HG03460 (cell line): ENCODE data around the gene SLC28A3.
"Not testable (repeated sequence)": the region's sequence is repeated elsewhere in the genome, so short reads cannot be mapped to it uniquely, and the experiment has no call there.

Experiments used
- ATAC-seq: cut with Tn5 transposase; IDR thresholded peaks from one replicate; pipeline ENCODE4 v1.9.1; 2021; ENCODE audit not compliant: unreplicated experiment

The SLC28A3 gene, protein sequence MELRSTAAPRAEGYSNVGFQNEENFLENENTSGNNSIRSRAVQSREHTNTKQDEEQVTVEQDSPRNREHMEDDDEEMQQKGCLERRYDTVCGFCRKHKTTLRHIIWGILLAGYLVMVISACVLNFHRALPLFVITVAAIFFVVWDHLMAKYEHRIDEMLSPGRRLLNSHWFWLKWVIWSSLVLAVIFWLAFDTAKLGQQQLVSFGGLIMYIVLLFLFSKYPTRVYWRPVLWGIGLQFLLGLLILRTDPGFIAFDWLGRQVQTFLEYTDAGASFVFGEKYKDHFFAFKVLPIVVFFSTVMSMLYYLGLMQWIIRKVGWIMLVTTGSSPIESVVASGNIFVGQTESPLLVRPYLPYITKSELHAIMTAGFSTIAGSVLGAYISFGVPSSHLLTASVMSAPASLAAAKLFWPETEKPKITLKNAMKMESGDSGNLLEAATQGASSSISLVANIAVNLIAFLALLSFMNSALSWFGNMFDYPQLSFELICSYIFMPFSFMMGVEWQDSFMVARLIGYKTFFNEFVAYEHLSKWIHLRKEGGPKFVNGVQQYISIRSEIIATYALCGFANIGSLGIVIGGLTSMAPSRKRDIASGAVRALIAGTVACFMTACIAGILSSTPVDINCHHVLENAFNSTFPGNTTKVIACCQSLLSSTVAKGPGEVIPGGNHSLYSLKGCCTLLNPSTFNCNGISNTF

DNA sequence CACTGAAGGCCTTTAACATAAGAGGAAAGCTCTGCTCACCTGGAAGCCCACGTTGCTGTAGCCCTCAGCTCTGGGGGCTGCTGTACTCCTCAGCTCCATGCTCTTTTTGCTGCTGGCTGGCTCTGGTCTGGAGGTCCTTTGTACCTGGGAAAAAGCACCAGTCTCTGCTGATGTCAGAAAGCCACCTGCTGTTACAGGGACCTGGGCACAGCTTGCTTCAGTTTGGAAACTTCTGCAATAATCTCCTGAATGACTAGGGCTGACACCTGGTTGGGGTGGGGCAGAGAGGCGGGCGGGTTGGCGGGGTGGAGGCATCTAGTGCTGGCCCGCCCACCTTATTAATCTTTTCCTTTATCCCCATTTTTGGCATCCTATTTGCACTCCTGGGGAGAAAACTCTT lies at the start of gene SLC28A3:
SLC28A3 (minus strand) TSS at position 224 of the 400 bp plus-strand sequence; CDS start at position 99, 125 bp downstream.
- ATAC-seq, result no peak

DNA sequence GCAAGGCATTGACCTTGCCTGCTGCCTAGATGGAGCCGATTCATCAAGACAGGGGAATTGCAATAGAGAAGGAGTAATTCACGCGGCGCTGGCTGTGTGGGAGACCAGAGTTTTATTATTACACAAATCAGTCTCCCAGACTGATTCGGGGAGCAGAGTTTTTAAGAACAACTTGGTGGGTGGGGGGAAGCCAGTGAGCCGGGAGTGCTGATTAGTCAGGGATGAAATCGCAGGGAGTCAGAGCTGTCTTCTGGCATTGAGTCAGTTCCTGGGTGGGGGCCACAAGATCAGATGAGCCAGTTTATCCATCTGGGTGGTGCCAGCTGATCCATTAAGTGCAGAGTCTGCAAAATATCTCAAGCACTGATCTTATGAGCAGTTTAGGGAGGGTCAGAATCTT lies 49.7 kb upstream of the SLC28A3 start:
- not testable (repeated sequence) for ATAC-seq

DNA sequence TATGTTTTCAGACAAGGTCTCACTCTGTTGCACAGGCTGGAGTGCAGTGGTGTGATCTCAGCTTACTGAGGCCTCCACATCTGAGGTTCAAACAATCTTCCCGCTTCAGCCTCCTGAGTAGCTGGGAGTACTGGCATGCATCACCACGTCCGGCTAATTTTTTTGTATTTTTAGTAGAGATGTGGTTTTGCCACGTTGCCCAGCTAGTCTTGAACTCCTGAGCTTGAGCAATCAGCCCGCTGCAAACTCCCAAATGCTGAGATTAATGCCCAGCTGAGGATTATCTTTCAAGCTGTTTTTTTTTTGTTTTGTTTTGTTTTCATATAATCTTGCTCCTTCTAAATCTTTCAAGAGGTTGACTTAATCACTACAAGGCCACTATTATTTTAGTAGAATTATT lies 47.3 kb upstream of the SLC28A3 start:
- no peak for ATAC-seq

DNA sequence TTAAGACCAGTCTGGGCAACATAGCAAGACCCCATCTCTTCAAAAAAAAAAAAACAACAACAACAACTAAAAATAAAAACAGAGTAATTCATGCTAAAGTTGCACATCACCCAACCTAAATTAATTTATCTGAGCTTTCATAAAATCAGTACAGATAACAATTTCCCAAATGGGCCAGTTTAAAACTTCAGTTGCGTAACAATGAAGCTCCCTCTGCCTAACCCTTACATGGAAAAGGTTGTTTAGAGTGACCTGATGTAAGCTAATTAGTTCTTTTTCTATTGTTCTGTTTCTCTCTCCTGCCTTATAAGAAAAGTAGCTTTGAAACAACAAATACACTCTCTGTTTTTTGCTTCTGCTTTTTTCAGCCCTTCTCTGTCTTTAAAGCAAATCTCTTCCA lies 46.2 kb upstream of the SLC28A3 start:
- no peak for ATAC-seq

DNA sequence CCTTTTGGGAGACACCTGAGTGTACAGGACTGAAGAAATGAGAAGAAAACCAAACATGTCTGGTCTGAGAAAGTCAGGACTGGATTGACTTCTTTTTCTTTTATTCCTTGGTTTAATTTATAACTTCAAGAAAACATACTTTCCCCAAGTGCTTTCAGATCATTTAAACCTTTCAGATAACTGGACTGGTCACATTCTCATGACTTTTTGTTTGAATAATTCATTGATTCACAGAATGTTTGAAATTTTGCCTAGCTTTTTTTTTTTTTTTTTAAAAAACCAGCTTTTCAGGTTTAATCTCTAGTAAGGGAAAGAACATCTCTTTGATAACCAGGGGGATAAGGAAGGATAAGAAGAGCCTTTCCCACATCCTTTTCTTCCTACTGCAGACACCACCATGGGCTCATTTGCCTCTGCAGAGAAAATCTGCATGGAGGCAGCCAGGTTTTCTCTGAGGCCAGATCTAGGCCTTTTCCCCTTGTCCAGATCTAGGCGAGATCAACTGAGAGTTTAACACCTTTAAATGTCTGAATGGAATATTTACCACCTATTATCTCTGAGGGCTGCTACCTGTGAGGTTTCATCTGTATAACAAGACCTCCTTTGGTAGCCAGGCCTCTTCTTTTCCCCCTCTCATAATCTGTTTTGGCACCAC lies 45.0 kb upstream of the SLC28A3 start:
- ATAC-seq, result no peak

DNA sequence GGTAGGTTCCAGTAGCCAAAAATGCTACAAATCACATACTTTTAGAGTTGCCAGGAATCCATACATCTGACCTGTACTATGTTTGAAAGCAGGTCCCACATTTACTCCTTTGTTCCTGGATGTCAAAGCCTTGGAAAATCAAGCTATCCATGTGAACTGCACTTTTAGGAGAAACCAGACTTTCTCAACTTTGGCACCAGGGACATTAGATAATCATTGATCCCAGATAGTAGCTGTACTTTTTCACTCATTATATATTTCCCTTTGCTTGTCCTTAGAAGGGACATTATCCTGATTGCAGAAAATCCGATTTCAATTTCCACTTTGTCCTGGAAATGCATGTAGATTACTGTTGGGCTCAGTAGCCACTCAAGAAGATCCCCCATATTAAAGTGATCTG lies 44.1 kb upstream of the SLC28A3 start:
- ATAC-seq, result no peak

DNA sequence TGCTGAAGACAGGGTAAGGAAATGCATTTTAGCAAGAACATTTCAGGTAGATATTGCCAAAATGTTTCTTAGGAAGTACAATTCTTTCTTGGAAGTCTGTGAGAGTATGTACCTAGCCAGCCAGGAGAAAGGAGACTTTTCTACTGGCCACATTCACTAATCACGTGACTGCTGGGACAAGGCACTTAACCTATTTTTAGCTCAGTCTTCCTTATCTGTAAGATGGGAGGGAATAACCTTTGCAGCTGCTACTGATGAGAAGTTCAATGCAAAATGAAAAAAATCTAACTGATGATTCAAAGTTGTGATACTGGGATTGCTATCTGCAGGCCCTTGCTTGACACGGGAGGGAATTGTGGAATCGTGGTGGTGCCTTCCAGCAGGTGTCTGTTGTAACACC lies 42.6 kb upstream of the SLC28A3 start:
- ATAC-seq, result no peak

DNA sequence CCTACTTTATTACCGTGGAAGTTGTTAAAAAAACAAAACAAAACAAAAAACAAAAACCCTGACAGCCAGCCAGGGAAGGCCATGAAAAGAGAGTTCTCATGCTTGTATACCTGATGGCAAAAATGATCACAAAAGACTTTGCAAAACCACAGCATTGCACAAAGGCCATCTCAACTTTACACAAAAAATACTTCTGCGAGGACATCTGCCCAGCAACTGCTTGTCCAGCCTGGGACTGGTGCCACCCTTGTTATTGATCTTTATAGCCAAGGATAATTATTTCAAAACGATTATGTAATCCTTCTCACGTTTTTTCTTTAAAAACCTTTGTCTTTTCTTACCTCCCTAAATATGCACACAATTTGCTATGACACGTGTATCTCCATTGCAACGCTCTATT lies 42.2 kb upstream of the SLC28A3 start:
- no peak for ATAC-seq

DNA sequence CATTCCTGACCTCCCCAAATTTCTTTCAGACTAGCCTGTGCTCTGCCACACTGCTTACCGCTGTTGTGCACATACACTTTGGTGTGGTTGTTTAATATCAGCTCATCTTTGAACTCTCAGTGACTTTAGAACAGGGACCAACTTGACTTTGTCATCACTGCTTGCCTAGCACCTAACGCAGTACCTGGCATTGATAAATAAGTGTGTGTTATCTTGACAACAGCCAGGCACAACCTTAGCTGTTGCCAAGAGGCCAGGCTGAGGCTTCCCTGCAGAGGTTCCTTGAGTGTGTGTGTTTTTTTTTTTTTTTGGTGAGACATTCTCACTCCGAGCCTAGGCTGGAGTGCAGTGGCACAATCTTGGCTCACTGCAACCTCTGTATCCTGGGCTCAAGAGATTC lies 41.0 kb upstream of the SLC28A3 start:
- no peak for ATAC-seq

DNA sequence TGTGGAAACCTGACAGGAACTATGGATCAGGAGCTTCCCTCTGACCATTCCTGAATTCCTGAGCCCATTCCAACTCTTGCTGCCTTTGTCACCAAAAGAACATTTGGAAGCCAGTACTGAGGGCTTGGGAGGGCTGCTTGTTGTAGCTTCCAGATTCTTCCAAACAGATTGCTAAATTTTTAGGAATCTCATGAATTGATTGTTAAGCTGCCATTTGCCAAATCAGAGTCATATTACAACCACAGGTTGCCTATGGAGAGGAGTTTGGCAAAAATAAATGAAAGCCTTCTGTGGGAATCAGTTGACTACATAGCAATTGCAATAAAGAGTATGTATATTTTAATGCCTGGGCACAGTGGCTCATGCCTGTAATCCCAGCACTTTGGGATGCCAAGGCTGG lies 39.2 kb upstream of the SLC28A3 start:
- no peak for ATAC-seq

DNA sequence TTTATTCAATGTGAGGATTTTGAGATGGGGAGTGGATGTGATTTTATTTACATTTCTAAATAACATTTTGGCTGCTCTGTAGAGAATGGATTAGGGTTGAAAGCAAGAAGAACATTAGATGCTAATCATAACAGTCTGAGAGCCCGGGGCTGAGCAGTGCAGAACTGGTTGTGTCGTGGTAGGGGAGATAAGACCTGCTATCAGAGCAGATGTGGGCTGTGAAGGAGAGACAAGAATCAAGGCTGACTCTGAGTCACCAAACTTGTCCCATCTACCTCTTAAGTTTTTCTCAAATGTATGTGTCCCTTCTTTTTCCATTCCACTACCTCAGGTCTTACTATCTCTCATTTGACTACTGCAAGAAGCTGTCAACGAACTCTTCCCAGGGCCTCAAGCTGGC lies 35.4 kb upstream of the SLC28A3 start:
- no peak for ATAC-seq

DNA sequence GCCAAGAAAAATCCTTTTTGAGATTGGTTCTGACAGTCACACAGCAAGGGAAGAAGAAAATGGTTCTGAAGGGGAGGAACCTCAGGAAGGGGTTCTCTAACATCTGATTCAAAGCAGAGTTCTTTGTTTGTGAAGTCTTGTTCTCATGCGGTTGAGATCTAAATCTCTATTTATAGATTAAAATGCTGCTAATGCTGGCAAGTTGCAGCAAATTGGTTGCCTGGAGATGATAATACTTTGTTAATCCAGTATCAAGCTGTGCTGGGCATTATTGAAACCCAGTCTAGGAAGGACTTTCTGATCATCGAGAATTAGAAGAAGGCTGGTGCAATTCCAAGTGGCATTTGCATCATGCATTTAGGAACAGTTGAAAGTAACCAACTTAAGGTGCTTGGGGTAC lies 34.0 kb upstream of the SLC28A3 start:
- no peak for ATAC-seq

DNA sequence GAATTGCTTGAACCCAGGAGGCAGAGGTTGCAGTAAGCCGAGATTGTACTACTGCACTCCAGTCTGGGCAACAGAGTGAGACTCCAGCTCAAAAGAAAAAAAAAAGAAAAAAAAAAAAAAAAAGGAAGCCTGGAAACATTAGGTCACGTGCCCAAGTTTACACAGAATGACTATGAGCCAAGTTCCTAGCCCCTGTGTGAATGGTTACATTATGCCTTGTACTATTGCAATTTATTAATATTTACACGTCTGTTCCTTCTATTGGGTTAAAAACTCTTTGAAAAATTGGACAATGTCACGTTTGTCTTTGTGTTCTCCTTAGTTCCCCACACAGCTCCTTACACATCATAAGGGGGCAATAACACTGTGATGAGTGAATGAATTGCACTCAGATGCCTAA lies 33.5 kb upstream of the SLC28A3 start:
- no peak for ATAC-seq

DNA sequence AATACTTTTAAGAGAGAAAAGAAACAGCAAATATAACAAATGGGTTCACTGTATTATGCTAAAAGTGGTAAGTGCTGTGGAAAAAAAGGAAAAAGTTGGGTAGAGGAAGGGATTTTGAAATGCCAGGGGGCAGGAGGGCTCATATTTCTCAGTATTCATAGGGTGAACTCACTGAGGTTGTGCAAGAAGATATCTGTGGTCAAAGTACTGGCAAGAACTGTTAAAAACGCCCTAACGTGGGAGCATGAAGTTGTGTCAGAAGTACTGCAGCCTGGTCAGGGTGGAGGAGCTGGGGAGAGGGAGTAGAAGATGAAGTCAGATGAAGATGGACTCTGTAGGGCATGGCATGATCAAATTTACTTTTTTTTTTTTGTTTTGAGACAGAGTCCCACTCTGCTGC lies 31.2 kb upstream of the SLC28A3 start:
- ATAC-seq, result no peak

DNA sequence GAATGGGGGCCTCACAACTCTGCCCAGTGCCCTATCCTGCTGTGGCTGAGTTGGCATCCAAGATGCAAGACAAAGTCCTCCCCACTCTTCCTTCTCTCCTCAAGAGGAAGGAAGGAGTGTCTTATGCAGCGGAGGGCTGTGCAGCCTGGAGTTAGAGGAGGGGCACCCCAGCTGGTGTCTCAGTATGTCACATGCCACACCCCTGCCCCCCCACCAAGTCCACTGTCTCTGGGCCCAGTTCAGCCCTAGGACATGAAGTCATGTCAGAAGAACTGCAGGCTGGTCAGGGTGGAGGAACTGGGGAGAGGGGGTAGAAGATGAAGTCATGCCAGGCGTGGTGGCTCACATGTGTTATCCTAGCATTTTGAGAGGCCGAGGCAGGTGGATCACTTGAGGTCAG lies 28.0 kb upstream of the SLC28A3 start:
- no peak for ATAC-seq

DNA sequence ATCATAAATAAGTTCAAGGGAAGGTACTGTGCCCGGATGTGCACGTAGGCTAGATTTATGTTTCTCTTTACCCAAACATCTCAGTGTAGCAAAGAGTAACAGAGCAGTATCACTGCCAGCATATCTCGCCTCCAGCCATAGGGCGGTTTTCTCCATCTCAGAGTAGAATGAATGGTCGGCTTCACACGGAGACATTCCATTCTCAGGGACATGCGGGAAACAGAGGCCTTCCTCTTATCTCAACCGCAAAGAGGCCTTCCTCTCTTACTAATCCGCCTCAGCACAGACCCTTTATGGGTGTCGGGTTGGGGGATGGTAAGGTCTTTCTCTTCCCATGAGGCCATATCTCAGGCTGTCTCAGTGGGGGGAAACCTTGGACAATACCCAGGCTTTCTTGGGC lies 27.2 kb upstream of the SLC28A3 start:
- ATAC-seq, result not testable (repeated sequence)

DNA sequence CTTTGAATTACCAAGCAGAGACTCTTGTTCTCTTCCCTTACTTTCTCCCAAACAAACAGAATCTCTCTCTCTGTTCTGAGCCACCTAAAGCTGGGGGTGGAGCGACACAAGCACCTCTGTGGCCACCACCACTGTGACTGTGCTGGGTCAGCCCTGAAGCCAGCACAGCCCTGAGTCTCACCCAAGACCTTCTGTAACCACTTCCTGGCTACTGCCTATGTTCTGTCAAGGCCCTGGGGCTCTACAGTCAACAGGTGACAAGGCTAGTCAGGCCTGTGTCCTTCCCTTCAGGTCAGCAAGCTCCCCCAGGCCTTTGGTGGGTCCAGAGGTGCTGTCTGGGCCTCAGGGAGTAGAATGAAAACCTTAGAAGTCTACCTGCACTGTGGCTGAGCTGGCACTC lies 26.1 kb upstream of the SLC28A3 start:
- no peak for ATAC-seq

DNA sequence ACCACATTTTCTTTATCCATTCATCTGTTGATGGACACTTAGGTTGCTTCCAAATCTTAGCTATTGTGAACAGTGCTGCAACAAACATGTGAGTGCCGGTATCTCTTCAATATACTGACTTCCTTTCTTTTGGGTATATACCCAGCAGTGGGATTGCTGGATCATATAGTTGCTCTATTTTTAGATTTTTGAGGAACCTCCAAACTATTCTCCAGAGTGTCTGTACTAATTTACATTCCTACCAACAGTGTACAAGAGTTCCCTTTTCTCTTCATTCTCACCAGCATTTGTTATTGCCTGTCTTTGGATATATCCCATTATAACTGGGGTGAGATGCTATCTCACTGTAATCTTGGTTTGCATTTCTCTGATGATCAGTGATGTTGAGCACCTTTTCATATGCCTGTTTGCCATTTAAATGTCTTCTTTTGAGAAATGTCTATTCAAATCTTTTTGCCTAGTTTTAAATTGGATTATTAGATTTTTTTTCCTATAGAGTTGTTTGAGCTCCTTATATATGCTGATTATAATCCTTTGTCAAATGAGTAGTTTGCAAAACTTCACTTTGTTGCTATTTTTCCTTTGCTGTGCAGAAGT lies 24.4 kb upstream of the SLC28A3 start:
- not testable (repeated sequence) for ATAC-seq

DNA sequence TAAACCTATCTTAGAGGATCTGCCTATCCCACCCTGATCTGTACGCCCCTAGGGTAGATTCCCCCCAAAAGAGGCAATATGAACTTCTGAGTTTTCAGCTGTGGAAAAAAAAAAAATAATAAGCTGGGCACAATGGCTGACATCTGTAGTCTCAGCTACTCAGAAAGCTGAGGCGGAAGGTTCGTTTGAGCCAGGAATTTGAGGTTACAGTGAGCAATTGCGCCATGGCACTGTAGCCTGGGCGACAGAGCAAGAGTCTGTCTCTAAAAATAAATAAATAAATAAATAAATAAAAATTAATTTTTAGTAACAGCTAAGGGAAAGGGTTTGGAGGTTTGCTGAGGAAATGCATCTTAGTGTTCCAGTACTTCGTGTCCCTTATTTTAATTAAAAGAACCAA lies 21.1 kb upstream of the SLC28A3 start:
- no peak for ATAC-seq

DNA sequence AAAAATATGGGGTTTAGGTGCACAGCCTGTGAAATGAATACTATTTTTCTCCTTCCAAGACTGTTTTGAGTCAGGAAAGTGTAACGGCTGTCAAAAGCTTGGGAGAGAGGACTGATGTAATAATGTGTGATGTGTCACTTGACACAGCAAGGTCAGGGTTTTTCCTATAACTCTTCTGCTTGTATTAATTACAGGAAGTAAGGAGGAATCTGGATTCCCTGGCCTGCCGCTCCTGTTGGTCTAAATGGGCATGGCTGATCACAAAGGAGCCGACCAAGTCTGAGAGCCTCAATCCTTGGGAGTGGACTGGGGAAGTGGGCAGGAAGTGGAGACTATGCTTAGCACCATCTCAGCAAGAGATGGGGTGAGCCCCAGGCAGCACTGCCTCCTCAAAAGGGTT lies 16.7 kb upstream of the SLC28A3 start:
- no peak for ATAC-seq

DNA sequence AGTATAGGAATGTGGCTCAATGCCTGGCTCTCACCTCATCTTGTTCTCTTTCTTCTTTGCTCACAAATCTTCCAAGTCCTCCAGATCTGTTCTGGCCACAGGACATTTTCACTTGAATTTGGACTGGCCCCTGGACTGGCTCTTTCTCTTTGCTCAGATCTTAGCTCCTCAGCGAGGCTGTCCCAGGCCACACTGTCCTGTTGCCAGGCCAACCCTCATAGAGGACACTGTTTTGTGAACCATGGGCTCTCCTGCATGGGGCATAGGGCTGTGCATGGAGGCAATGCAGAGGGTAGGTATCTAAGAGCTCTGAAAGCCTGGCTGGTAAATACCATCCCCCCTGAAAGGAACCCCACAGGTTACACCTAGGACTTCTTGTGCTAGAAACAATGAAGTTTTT lies 13.5 kb upstream of the SLC28A3 start:
- ATAC-seq, result no peak

DNA sequence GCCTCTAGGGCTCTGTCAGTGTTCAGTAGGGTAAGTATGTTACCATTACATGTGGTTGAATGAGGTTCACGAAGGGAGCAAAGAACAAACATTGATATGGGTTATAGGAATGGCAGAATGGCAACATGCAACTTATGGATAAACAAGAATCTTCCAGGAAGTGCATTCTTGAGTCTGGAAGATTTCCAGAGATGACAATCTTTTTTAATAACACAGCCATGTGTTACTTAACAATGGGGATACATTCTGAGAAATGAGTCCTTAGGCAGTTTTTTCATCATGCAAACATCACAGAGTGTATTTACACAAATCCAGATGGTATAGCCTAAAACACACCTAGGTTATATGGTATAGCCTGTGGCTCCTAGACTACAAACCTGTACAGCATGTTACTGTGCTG lies 9.1 kb upstream of the SLC28A3 start:
- no peak for ATAC-seq
